B cell (primary cell): Measurements from ENCODE around the gene NCAPG2. TPM values are rescaled to one million over a fixed set of nuclear protein-coding genes. Genes with fewer than 3 reads are reported as not detected.

Source experiments
- ATAC-seq: fragments of 200-7000 bp; cut with Tn5 transposase; one replicate; pipeline ENCODE4 v1.10.0; 2021; ENCODE audit warnings: low read depth, mild to moderate bottlenecking, moderate number of reproducible peaks, moderate library complexity
- CTCF ChIA-PET: fragments of 350-600 bp; sonication (Branson Sonifier 250); formaldehyde crosslinking; loops from one replicate; lab custom pipeline; 2021; ENCODE audit warnings: antibody characterized with exemption, inconsistent platforms; lab: Charles Lee
- POLR2A ChIA-PET: fragments of 350-600 bp; sonication (Branson Sonifier 250); formaldehyde crosslinking; loops from one replicate; lab custom pipeline; 2021; ENCODE audit warnings: antibody characterized with exemption; lab: Charles Lee
- DNase-seq: peaks from one replicate; pipeline ENCODE4 v3.0.0; 2013
- H2AFZ ChIP-seq: 2 replicates; pipeline ENCODE4 v1.6.1; 2012; ENCODE audit warnings: mild to moderate bottlenecking, low read depth, low read length; ENCODE audit not compliant: insufficient read depth, poor library complexity, severe bottlenecking
- H3K27ac ChIP-seq, 2 donors: 1 replicate in 1 of 2; 2 replicates in 1 of 2; pipeline ENCODE4 v1.5.1; 2012 to 2013; ENCODE audit warnings: low read length in 2 of 2, mild to moderate bottlenecking in 2 of 2, moderate library complexity in 1 of 2
- H3K27me3 ChIP-seq, 4 experiments: fragments of 200-600 bp in 1 of 4; sonication (generic) in 1 of 4; replicated peaks in 1 of 4; 1 replicate in 2 of 4; 2 replicates in 2 of 4; pipeline versions ENCODE4 v1.6.1 to v1.7.0; 2013 to 2016; ENCODE audit warnings: low read length in 3 of 4, mild to moderate bottlenecking in 2 of 4, mixed read lengths in 1 of 4, moderate library complexity in 1 of 4; ENCODE audit not compliant: insufficient read depth in 4 of 4, control insufficient read depth in 3 of 4; ENCODE audit errors: control extremely low read depth in 1 of 4
- H3K36me3 ChIP-seq, 2 experiments: replicated peaks in 1 of 2; 1 replicate in 1 of 2; 2 replicates in 1 of 2; pipeline versions ENCODE4 v1.6.1 to v1.7.1; 2013; ENCODE audit warnings: low read length in 1 of 2; ENCODE audit not compliant: insufficient read depth in 2 of 2, control insufficient read depth in 1 of 2; ENCODE audit errors: control extremely low read depth in 1 of 2, extremely low read depth in 1 of 2
- H3K4me1 ChIP-seq, 2 donors: fragments of 200-600 bp in 1 of 2; sonication (generic) in 1 of 2; 1 replicate in 1 of 2; 2 replicates in 1 of 2; pipeline versions ENCODE4 v1.5.1 to v1.6.1; 2013 to 2017; ENCODE audit warnings: low read length in 2 of 2; ENCODE audit not compliant: control insufficient read depth in 2 of 2, insufficient read depth in 2 of 2
- H3K4me2 ChIP-seq: replicated peaks from 2 replicates; pipeline ENCODE3; 2012; ENCODE audit warnings: mild to moderate bottlenecking, low read depth, low read length; ENCODE audit not compliant: poor library complexity, severe bottlenecking
- H3K4me3 ChIP-seq, 5 experiments: fragments of 200-600 bp in 1 of 5; sonication (generic) in 1 of 5; 1 replicate in 3 of 5; 2 replicates in 2 of 5; pipeline versions ENCODE4 v1.5.1 to v1.7.0; 2011 to 2016; ENCODE audit warnings: low read length in 4 of 5, mild to moderate bottlenecking in 4 of 5, low read depth in 2 of 5, control low read depth in 1 of 5, moderate library complexity in 1 of 5; ENCODE audit not compliant: insufficient read depth in 1 of 5; ENCODE audit errors: control extremely low read depth in 1 of 5, extremely low read depth in 1 of 5
- H3K79me2 ChIP-seq: fragments of 200-600 bp; sonication (generic); one replicate; pipeline ENCODE4 v1.6.0; 2016; ENCODE audit warnings: low read length; ENCODE audit not compliant: control insufficient read depth, insufficient read depth
- H3K9ac ChIP-seq: fragments of 200-600 bp; sonication (generic); 2 replicates; pipeline ENCODE4 v1.6.1; 2017; ENCODE audit warnings: mild to moderate bottlenecking, low read length, moderate library complexity
- H3K9me3 ChIP-seq, 3 donors: one replicate each; pipeline versions ENCODE4 v1.6.1 to v1.7.1; 2013; ENCODE audit warnings: low read length in 2 of 3; ENCODE audit not compliant: control insufficient read depth in 2 of 3, insufficient read depth in 1 of 3; ENCODE audit errors: control extremely low read depth in 1 of 3
- H4K20me1 ChIP-seq: 2 replicates; pipeline ENCODE4 v1.6.0; 2012; ENCODE audit warnings: mild to moderate bottlenecking, low read length; ENCODE audit not compliant: insufficient read depth, control insufficient read depth, poor library complexity, severe bottlenecking
- H3K27ac Mint-ChIP-seq: one replicate; pipeline ENCODE4 v1.8.0; 2021; ENCODE audit warnings: mixed read lengths
- H3K27me3 Mint-ChIP-seq: one replicate; pipeline ENCODE4 v1.8.0; 2021; ENCODE audit warnings: mixed read lengths
- H3K4me1 Mint-ChIP-seq: one replicate; pipeline ENCODE4 v1.8.0; 2021; ENCODE audit warnings: mixed read lengths
- H3K4me3 Mint-ChIP-seq: one replicate; pipeline ENCODE4 v1.8.0; 2021; ENCODE audit warnings: mixed read lengths
- H3K9me3 Mint-ChIP-seq: one replicate; pipeline ENCODE4 v1.8.0; 2022; ENCODE audit warnings: mixed read lengths; ENCODE audit not compliant: insufficient read depth
- EZH2 ChIP-seq: IDR thresholded peaks from 2 replicates; pipeline ENCODE4 v1.6.1; 2012; ENCODE audit warnings: borderline replicate concordance, low read depth, mild to moderate bottlenecking, moderate library complexity, low read length; ENCODE audit not compliant: insufficient read depth, poor library complexity, severe bottlenecking
- WGBS: methylation state at CpG from one replicate; pipeline ENCODE4 v1.1.5; 2013; ENCODE audit warnings: missing lambda C conversion rate; ENCODE audit not compliant: insufficient coverage; 5-methylcytosine and 5-hydroxymethylcytosine counted together
- intact Hi-C: fragments of 100-400 bp; cut with micrococcal nuclease; formaldehyde crosslinking; loops from one replicate; pipeline ENCODE4 v1.10.0; 2022
- polyA plus RNA-seq: library from polyadenylated mRNA; depleted of rRNA; stranded (reverse); fragments of >200 nt; gene quantifications from 2 replicates; pipeline ENCODE4 v1.2.3, GENCODE V29; 2012
- total RNA-seq, 2 donors: library from RNA; stranded (reverse); fragments of 120-200 nt in 1 of 2; gene quantifications; 1 replicate in 1 of 2; 2 replicates in 1 of 2; pipeline versions ENCODE4 v1.2.3 to v1.2.4, GENCODE V29; 2013 to 2022
- TF ChIP-seq, protein P1 (sequence below): fragments of 200-600 bp; IDR thresholded peaks from one replicate; pipeline ENCODE4 v1.8.0; 2022; ENCODE audit warnings: antibody characterized with exemption, mild to moderate bottlenecking

The NCAPG2 gene
- total and polyA plus RNA-seq, 2 donors (not counting 1 experiment from before 2014, with no cell fraction given): 2.9 to 9.8 TPM

DNA sequence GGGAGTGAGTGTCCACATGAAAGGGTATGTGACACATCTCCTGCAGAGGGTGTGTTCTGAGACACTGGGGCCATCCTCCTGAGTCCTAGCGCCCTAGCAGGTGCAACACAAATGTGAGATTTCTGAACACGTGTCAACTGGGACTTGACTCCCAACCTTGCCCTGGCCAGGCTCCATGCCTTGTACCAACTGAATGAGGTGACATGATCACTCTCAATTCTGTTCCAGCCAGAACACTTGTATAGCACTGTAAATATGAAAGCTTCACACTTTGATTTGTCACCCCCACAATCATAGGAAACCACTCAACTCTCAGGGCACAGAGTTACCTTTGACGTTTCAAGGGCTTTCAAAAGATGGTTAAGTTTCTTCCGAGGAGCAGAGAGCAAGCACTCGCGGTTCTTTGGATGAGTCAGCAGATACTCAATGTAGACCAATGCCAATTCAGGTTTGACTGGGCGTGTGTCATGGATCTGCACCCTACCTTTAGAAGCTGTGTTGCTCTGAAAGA, 48.6 kb downstream of the NCAPG2 start:
- H2AFZ ChIP-seq: no peak overlapping the region
- ATAC-seq (no peak), DNase-seq (no peak)
- H3K4me3 ChIP-seq: no peak overlapping the region
- Mint-ChIP-seq H3K27ac (no peak overlapping the region), H3K4me3 (no peak overlapping the region), H3K9me3 (no peaks in the 10 kb centered on the region), H3K27me3 (no peaks in the 10 kb centered on the region), H3K4me1 (no peaks in the 10 kb centered on the region)
- intact Hi-C loops: no loop called here
- CTCF ChIA-PET: no interaction called here
- POLR2A ChIA-PET: no interaction called here
- no peaks in the 10 kb centered on the region for H3K4me1 ChIP-seq
- no peak for TF ChIP-seq EZH2
- TF ChIP-seq, protein P1, sequence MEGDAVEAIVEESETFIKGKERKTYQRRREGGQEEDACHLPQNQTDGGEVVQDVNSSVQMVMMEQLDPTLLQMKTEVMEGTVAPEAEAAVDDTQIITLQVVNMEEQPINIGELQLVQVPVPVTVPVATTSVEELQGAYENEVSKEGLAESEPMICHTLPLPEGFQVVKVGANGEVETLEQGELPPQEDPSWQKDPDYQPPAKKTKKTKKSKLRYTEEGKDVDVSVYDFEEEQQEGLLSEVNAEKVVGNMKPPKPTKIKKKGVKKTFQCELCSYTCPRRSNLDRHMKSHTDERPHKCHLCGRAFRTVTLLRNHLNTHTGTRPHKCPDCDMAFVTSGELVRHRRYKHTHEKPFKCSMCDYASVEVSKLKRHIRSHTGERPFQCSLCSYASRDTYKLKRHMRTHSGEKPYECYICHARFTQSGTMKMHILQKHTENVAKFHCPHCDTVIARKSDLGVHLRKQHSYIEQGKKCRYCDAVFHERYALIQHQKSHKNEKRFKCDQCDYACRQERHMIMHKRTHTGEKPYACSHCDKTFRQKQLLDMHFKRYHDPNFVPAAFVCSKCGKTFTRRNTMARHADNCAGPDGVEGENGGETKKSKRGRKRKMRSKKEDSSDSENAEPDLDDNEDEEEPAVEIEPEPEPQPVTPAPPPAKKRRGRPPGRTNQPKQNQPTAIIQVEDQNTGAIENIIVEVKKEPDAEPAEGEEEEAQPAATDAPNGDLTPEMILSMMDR: no peak
- peaks cover 1 to 9% of the 10 kb centered on the region in 2 experiments for H3K36me3 ChIP-seq
- H3K27ac ChIP-seq: no peak overlapping the region
- H4K20me1 ChIP-seq: no peaks in the 10 kb centered on the region
- WGBS: 79% methylated on average over 7 of the region's 7 CpGs
- no peak overlapping the region for H3K4me2 ChIP-seq
- H3K9me3 ChIP-seq: no peaks in the 10 kb centered on the region
- no peaks in the 10 kb centered on the region for H3K79me2 ChIP-seq
- no peaks in the 10 kb centered on the region for H3K27me3 ChIP-seq
- no peak overlapping the region for H3K9ac ChIP-seq

DNA sequence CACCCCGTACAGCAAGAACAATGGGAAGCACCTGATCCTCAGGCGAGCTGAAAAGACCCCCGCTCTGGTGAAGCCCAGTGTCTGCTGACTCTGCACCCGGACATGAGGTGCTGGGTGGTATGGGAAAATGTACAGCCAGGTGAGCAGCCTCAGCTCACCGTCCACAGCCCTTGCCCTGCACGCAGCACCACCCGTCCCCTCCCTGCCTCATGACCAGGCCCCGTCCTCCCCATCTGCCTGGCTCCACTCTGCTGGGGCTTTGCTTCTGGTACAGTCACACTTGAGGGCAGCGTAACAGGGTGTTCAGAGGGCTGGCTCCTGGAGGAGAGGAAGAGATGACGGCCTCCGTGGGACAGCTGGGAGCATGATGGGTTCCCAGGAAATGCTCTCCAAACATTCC, 49.1 kb downstream of the NCAPG2 start:
- peaks cover 1 to 9% of the 10 kb centered on the region in 2 experiments for H3K36me3 ChIP-seq
- no peak overlapping the region for H3K9ac ChIP-seq
- Mint-ChIP-seq H3K9me3 (no peaks in the 10 kb centered on the region), H3K4me1 (no peaks in the 10 kb centered on the region), H3K27me3 (no peaks in the 10 kb centered on the region), H3K4me3 (no peak overlapping the region), H3K27ac (no peak overlapping the region)
- no peaks in the 10 kb centered on the region for H3K27me3 ChIP-seq
- ATAC-seq (no peak), DNase-seq (no peak)
- no peak overlapping the region for H3K4me2 ChIP-seq
- ChIA-PET POLR2A (no interaction called here), CTCF (no interaction called here)
- no peak overlapping the region for H3K27ac ChIP-seq
- no peaks in the 10 kb centered on the region for H3K79me2 ChIP-seq
- no peak overlapping the region for H2AFZ ChIP-seq
- no peaks in the 10 kb centered on the region for H3K9me3 ChIP-seq
- no peaks in the 10 kb centered on the region for H4K20me1 ChIP-seq
- 89% methylated on average over 9 of the region's 11 CpGs for WGBS
- H3K4me1 ChIP-seq: no peaks in the 10 kb centered on the region
- H3K4me3 ChIP-seq: no peak overlapping the region
- TF ChIP-seq, protein P1: no peak
- no peak for TF ChIP-seq EZH2
- intact Hi-C loops: no loop called here
